ENCODE results near the gene NOL4L.

GRCh38 chr20:32614303-32614702 is 29.2 kb upstream of the NOL4L start:
- TF ChIP-seq EP300 (IDR thresholded peaks at IDR 0.05) (no peak), POLR2AphosphoS5 (IDR thresholded peaks at IDR 0.05) (no peak), POLR2A (IDR thresholded peaks at IDR 0.05; ENCODE audit: low read depth) (no peak)
- TF ChIP-seq, protein P1, sequence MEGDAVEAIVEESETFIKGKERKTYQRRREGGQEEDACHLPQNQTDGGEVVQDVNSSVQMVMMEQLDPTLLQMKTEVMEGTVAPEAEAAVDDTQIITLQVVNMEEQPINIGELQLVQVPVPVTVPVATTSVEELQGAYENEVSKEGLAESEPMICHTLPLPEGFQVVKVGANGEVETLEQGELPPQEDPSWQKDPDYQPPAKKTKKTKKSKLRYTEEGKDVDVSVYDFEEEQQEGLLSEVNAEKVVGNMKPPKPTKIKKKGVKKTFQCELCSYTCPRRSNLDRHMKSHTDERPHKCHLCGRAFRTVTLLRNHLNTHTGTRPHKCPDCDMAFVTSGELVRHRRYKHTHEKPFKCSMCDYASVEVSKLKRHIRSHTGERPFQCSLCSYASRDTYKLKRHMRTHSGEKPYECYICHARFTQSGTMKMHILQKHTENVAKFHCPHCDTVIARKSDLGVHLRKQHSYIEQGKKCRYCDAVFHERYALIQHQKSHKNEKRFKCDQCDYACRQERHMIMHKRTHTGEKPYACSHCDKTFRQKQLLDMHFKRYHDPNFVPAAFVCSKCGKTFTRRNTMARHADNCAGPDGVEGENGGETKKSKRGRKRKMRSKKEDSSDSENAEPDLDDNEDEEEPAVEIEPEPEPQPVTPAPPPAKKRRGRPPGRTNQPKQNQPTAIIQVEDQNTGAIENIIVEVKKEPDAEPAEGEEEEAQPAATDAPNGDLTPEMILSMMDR (IDR thresholded peaks at IDR 0.05) = no peak
